WERI-Rb-1 (cell line): ENCODE measurements around the gene FGD5.

Experiments
- DNase-seq: peaks from one replicate; pipeline ENCODE4 v3.0.0-alpha.2; 2020
- H3K27ac ChIP-seq: fragments of 250-450 bp; sonication (Bioruptor Pico); 2 replicates; pipeline ENCODE4 v1.5.1; 2020; ENCODE audit warnings: mild to moderate bottlenecking, moderate library complexity
- H3K27me3 ChIP-seq: fragments of 250-450 bp; sonication (Bioruptor Pico); 2 replicates; pipeline ENCODE4 v1.5.1; 2021; ENCODE audit warnings: mild to moderate bottlenecking, low read depth, moderate library complexity; ENCODE audit not compliant: insufficient read depth, severe bottlenecking
- H3K36me3 ChIP-seq: fragments of 250-450 bp; sonication (Bioruptor Pico); 2 replicates; pipeline ENCODE4 v1.5.1; 2020; ENCODE audit warnings: mild to moderate bottlenecking, moderate library complexity
- H3K4me3 ChIP-seq: 2 replicates; pipeline ENCODE4 v1.5.1; 2011; ENCODE audit warnings: low read depth, mild to moderate bottlenecking, control low read depth, low read length
- H3K9me3 ChIP-seq: fragments of 250-450 bp; sonication (Bioruptor Pico); 2 replicates; pipeline ENCODE4 v1.5.1; 2021; ENCODE audit warnings: mild to moderate bottlenecking, moderate library complexity; ENCODE audit not compliant: severe bottlenecking
- TF ChIP-seq, protein P1 (sequence below): IDR thresholded peaks from 2 replicates; pipeline ENCODE4 v1.5.1; 2011; ENCODE audit warnings: low read depth, mild to moderate bottlenecking, control low read depth, inconsistent platforms, low read length

The FGD5 gene

GRCh38 chr3:14946236-14946635 is 127.5 kb downstream of the FGD5 start:
- Histone ChIP-seq H3K27me3 (no peaks in the 10 kb centered on the region), H3K4me3 (peak overlapping the region; percentile 73), H3K27ac (peak overlapping the region; percentile 100), H3K9me3 (no peaks in the 10 kb centered on the region), H3K36me3 (peaks cover 50% of the 10 kb centered on the region)
- TF ChIP-seq, protein P1, sequence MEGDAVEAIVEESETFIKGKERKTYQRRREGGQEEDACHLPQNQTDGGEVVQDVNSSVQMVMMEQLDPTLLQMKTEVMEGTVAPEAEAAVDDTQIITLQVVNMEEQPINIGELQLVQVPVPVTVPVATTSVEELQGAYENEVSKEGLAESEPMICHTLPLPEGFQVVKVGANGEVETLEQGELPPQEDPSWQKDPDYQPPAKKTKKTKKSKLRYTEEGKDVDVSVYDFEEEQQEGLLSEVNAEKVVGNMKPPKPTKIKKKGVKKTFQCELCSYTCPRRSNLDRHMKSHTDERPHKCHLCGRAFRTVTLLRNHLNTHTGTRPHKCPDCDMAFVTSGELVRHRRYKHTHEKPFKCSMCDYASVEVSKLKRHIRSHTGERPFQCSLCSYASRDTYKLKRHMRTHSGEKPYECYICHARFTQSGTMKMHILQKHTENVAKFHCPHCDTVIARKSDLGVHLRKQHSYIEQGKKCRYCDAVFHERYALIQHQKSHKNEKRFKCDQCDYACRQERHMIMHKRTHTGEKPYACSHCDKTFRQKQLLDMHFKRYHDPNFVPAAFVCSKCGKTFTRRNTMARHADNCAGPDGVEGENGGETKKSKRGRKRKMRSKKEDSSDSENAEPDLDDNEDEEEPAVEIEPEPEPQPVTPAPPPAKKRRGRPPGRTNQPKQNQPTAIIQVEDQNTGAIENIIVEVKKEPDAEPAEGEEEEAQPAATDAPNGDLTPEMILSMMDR: no peak
- no peak for DNase-seq

- TF ChIP-seq, protein P1: no peak
- DNase-seq: no peak
- peak overlapping the region; percentile 100 for H3K27ac ChIP-seq
- H3K4me3 ChIP-seq: peak overlapping the region; percentile 73
- H3K36me3 ChIP-seq: peaks cover 50% of the 10 kb centered on the region
- no peaks in the 10 kb centered on the region for H3K27me3 ChIP-seq
- H3K9me3 ChIP-seq: no peaks in the 10 kb centered on the region
Measured at GRCh38 chr3:14946739-14947099, 128.0 kb downstream of the FGD5 start.

DNA sequence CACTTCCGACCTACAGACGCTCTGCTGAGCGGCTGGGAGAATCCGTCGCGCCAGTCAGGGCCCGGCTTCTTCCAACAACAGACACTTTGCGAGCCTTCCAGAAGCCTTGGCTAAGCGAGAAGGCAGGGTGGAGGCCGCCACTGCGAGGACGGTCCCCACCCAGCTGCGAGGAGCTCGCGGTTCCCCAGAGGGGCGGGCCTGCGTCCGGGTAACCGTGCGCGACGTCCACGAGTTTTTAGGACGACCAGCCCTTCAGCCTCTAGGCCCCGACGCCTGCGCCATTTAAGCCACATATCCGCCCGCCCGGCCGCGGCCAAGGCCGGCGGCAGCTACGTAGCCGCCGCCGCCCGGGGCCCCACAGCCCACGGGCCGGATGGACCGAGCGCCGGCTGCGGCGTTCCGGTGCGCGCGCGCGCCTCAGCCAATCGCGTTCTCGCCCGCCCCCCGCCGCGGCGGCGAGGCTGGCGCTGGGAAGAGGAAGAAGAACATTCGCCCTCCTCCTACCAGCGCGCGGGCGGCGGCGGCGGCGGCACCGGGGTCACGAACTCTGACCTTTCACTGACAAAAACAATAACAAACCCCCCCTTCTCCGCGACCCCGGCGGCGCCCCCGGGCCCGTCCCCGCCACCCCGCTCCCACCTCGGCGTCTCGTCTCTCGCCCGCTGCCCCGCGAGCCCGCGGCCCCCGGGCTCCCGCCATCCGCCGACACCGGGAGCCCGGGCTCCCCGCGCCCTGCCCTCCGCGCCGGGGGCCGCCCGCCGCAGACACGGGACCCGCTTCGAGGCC is 128.5 kb downstream of the FGD5 start, which contains the start of gene NR2C2:
Gene NR2C2, plus strand, starts transcription at position 484 of the 786 bp plus-strand sequence. CDS start 56,332 bp downstream, outside the sequence.
- H3K9me3 ChIP-seq: no peaks in the 10 kb centered on the region
- TF ChIP-seq, protein P1: no peak
- H3K27me3 ChIP-seq: no peaks in the 10 kb centered on the region
- H3K36me3 ChIP-seq: peaks cover 54% of the 10 kb centered on the region
- peak within 1 kb of the TSS; percentile 73 for H3K4me3 ChIP-seq
- peak within 1 kb of the TSS; percentile 100 for H3K27ac ChIP-seq
- DNase-seq: peak; percentile 80

DNA sequence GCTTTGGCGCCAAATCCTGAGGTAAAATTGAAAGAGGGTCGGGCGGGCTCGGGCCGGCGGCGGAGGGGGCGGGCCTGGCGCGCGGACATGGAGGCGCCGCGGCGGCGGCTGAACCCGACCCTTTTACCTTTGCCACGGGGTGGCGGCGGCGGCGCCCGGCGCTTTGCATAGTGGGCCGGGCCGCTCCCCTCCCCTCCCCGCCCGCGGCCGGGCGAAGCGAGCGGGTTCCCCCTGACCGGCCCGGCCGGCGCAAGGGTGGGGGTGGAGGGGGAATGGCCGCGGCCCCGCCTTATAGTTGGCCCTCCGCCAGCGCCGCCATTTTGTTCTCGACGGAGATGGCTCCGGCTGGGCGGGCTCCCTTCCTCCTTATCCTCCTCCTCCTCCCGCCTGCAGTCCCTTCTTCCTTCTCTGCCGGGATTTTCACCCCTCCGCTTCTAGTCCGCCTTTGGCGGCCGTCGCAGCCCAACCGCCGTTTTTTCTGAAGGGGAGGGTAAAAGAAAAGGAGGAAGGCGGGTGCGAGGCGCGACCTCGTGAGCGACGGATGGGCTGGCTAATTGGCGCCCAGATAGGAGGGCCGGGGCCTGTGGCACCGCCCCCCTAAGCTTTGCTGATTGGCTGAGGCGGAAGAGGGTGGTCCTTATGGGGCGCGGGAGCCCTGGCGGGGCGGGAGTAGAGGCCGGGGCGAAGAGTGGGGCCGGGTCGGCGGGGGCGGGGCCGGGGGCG is 129.3 kb downstream of the FGD5 start:
- Histone ChIP-seq H3K36me3 (peaks cover 54% of the 10 kb centered on the region), H3K9me3 (no peaks in the 10 kb centered on the region), H3K4me3 (peak overlapping the region; percentile 73), H3K27me3 (no peaks in the 10 kb centered on the region), H3K27ac (peak overlapping the region; percentile 100)
- peak; percentile 96 for DNase-seq
- TF ChIP-seq, protein P1: no peak

GRCh38 chr3:14948609-14949038 is 129.9 kb downstream of the FGD5 start:
- H3K27me3 ChIP-seq: no peaks in the 10 kb centered on the region
- TF ChIP-seq, protein P1: no peak
- H3K9me3 ChIP-seq: no peaks in the 10 kb centered on the region
- H3K36me3 ChIP-seq: peaks cover 51% of the 10 kb centered on the region
- peak overlapping the region; percentile 44 for H3K4me3 ChIP-seq
- no peak for DNase-seq
- peak overlapping the region; percentile 100 for H3K27ac ChIP-seq
